ENCODE measurements around the gene DENND11. TPM values are rescaled to one million over a fixed set of nuclear protein-coding genes. Genes with fewer than 3 reads are reported as not detected.
"Not testable (repeated sequence)": the region's sequence is repeated elsewhere in the genome, so short reads cannot be mapped to it uniquely, and the experiment has no call there.

DENND11 gene
- total RNA-seq, 1 experiment from 2014 or later = 1.7 TPM

DNA sequence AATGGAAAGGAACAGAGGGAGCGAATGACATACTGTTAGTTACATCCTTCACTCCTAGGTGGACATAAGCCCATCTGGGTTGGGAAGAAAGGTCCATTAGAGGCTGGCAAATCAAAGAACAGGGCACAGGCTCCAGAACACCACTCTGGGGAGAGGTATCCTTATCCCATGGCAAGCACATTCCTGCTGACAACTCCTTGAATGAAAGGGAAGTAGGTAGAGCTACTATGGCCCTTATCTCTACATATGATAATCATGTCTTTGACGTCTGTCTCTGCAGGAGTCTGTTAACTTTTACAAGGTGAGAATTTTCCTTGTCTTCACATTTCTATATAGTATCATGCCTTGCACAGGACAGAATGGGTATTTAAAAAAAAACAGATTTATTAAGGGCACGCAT is 10.4 kb downstream of the DENND11 start:
- in situ Hi-C loops (cut with HindIII; ENCODE audit: low pct_unique_long_range_greater_than_20kb, low sequenced_read_pairs) = no loop called here

DNA sequence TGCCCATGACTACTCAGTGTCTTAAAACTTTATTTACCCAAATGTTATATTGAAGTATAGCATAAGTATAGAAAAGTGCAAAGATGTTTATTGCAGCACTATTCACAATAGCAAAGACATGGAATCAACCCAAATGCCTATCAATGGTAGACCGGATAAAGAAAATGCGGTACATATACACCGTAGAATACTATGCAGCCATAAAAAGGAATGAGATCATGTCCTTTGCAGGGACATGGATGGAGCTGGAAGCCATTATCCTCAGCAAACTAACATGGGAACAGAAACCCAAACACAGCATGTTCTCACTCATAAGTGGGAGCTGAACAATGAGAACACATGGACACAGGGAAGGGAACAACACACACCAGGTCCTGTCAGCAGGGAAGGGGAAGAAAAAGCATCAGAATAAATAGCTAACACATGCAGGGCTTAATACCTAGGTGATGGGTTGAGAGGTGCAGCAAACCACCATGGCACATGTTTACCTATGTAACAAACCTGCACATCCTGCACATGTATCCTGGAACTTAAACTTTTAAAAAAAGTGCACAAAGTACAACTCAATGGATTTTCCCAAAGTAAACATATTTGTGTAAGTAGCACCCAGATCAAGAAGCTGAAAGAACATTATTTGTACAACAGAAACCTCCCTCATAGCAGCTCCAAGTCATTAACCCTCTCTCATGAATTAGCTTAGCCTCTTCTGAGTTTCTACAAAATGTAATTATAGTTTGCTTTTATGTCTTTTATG is 12.7 kb downstream of the DENND11 start:
- in situ Hi-C loops (cut with HindIII; ENCODE audit: low pct_unique_long_range_greater_than_20kb, low sequenced_read_pairs); DNase-seq (ENCODE audit: low read depth): not testable (repeated sequence)

More for the DNA sequence above, 10.4 kb downstream of the DENND11 start:
- DNase-seq (ENCODE audit: low read depth) = no peak

DNA sequence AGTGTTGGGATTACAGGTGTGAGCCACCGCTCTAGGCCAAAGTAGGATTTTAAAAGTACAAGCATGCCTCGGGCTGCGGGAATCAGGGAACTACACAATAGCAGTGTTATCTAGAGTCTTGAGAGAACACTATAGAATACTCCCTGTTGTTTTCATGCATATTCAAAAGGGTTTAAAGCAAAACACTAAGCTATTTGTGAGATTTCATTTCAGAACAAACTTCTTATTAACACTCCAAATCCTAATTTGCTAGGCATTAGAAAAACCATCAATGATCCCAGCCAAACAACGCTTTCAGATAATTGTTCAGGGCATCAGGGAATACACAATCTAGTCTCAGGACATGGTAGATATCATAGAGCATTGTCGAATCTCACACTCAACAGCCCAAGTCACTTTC is 13.9 kb downstream of the DENND11 start:
- in situ Hi-C loops (cut with HindIII; ENCODE audit: low pct_unique_long_range_greater_than_20kb, low sequenced_read_pairs) = no loop called here
- DNase-seq (ENCODE audit: low read depth) = no peak

DNA sequence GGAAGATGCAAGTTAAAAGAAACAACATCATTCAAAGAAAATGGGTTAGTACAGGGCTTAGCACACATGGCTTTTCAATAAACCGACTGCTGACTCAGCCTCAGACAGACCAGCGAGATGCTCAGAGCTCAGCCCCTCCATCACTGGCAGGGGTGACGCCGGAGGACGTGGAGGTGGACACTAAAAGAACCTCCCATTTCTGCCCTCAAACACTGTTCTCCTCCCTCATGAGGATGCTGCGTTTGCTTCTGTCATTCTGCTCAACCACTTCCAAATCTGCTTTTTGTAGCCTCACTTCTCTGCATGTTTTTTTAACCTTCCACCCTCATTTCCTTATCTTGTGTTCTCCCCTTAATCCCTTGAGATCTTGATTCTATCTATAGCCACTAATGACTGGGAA is 15.3 kb downstream of the DENND11 start:
- in situ Hi-C loops (cut with HindIII; ENCODE audit: low pct_unique_long_range_greater_than_20kb, low sequenced_read_pairs) = no loop called here
- DNase-seq (ENCODE audit: low read depth) = no peak

DNA sequence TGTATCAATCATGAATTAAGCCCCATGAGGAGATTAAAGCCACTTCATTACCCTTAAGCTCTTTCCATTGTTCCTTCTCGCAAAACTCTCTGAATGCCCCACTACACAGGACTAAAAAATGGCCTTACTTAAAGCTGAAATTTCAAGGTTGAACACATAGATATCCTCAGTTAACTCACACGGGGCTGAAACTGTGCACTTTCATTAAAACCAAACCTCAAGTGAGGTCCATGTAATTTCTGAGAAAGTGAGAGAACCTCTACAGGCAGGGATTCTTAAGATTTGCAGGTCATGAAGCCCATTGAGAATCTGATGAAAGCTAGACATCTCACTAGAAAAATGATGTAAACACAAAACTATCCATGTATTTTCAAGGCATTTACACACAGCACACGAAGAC is 15.9 kb downstream of the DENND11 start:
- in situ Hi-C loops (cut with HindIII; ENCODE audit: low pct_unique_long_range_greater_than_20kb, low sequenced_read_pairs) = no loop called here
- no peak for DNase-seq (ENCODE audit: low read depth)

DNA sequence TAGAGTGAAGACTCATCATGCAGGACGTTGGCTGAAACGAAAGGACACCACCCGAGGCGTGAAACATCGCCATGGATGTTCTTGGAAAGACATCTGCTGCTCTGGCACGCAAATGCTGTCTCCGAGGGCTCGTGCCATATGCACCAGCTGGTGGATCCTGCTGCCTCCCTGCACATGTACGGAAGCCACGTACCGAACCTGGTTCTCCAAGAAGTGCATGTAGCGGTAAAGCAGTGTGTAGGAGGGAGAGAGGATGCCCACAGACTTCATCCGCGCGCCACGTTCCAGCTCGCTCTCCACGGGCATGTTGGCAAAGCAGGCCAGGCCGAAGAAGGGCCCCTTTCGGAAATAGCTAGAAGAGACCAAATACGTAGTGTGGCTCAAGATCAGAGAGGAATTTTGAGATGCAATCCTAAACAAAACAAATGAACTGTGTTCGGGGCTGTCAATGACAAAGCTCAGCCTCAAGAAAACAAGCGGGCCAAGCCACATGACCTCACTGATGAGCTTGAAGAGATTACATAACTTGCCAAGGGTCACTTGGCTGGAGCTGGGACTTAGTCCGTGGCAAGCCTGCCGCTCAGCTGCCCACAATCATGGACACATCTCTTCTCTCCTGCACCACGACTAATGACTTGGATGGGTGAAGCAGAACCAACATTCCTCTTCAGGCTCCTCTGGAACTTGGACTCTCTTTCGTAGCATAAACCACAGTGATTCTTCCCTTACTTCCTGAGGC is 16.5 kb downstream of the DENND11 start:
- DNase-seq (ENCODE audit: low read depth) = no peak
- in situ Hi-C loops (cut with HindIII; ENCODE audit: low pct_unique_long_range_greater_than_20kb, low sequenced_read_pairs) = no loop called here

DNA sequence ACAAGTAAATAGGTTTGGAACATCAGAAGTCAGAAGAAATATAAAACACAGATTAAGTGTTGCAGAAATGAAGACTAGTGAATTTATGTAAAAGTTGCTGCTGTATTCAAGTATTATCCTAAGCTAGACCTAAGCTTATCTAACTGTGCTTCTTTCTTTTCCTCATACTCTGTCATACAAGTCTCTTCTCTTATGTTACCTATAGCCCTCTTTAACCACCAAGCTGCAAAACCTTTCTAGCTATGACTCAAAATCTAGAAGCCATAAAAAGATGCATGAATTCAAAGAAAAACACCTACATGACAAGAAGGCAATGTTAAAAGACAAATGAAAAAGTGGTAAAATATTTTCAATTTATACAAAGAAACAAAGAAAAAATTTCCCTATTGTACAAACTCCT is 23.0 kb downstream of the DENND11 start:
- in situ Hi-C loops (cut with HindIII; ENCODE audit: low pct_unique_long_range_greater_than_20kb, low sequenced_read_pairs) = no loop called here

DNA sequence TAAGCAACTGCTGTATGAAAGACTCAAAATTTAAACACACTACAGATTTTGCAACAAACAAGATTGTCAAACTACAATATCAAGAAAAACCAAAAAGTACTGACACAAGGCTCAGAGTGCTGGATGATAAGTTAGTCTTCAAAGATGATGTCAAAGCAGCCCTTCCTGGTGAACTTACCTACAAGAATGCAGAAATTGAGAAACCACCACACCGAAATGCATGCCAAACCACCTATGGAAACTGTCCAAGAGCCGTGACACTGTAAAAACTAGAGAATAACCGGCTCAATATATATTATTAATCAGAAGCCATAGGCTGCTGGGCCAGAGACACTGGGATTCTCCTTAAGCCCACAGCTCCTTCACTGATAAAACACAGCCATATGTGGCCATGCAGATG is 25.3 kb downstream of the DENND11 start:
- in situ Hi-C loops (cut with HindIII; ENCODE audit: low pct_unique_long_range_greater_than_20kb, low sequenced_read_pairs) = no loop called here
- no peak for DNase-seq (ENCODE audit: low read depth)

More for the DNA sequence above, 23.0 kb downstream of the DENND11 start:
- no peak for DNase-seq (ENCODE audit: low read depth)

DNA sequence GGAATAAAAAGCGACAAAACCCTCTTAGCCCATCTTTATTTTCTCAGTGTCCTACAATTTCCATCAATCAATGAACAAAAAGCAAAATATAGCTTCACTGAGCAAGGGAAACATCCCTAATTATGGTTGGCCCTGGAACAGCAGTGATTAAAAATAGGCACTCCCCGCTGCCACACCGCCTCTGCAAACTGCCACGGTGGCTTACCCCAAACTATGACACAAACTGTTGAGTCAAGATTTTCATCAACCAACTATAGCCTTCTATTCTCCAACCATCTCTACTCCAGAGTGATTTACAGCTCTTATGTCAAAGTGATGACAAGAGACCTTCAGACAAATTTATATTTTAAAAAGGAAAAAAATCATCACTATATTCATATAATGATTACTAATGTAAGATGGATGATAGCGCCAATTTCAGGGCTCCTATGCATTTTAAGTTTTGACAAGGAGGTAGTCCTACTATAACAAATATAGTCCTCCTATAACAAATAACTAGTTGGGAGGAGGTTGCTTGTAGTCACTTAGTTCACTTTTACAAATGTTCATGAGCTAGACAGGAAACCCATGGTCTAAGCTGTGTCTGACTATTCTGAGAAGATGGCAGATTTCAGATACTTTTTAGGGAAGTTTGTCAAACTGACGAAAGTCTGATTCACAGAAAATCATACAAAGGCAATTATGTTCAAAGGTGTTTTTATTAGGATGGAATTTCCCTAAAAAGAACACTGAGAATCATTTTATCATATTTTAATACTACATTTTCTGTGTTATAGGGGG is 26.3 kb downstream of the DENND11 start:
- in situ Hi-C loops (cut with HindIII; ENCODE audit: low pct_unique_long_range_greater_than_20kb, low sequenced_read_pairs) = no loop called here
- DNase-seq (ENCODE audit: low read depth) = no peak

DNA sequence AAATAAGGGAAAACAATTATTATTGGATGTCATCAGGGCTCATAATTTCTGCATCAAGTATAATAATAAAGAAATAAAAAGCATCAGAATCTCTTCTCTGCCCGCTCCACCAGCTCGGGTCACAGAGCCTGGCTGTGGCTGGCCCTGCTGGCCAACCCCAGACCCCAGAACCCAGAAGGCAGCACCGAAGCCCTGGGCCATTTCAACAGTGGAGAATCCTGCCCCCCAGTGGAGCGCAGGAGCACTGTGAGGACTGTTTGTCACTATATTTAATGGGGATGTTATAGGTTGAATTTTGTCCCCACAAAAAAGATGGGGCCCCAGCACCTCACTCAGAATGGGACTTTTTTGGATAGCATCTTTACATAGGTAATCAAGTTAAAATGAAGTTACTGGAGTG is 27.3 kb downstream of the DENND11 start:
- DNase-seq (ENCODE audit: low read depth) = no peak
- in situ Hi-C loops (cut with HindIII; ENCODE audit: low pct_unique_long_range_greater_than_20kb, low sequenced_read_pairs) = no loop called here

DNA sequence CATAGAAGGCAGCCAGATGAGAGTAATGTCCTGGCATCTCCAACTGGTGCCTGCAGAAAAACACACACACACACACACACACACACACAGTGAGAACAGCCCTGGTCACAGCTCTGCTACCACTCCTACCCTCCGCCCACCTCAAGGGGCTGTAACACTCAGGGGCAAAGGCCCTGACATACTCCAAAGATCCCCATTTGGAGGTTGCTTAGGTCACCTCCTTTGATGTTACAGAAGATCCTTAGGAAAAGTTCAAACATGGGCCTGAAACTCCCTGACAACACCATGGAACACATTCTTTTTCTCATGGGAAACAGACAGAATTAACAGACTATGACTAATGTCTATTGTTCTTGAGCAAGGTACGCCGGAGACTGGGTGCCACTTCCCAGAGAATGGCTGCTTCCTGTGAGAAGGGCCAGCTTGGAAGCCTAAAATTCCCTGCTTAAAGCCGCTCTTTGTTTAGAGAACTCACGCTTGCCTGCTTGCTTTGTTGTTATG is 27.7 kb downstream of the DENND11 start:
- in situ Hi-C loops (cut with HindIII; ENCODE audit: low pct_unique_long_range_greater_than_20kb, low sequenced_read_pairs) = no loop called here
- DNase-seq (ENCODE audit: low read depth) = no peak

DNA sequence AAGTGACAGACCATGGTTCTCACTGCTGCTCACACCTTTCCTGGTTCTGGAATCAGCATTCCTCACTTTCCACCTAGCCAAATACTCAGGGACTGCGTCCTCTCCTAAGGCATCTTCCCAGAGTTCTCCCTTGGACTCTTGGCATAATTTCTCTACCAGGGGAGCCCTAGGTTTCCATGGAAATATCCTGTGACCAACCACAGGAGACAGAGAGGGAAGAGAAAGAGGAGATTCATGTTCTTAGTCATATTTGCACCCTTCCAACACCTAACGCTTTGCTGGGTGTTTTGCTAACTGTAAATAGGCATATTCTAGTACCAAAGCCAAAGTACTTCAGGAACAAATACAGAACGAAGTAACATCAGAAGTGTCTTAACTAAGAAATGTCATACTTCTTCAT is 28.6 kb downstream of the DENND11 start:
- in situ Hi-C loops (cut with HindIII; ENCODE audit: low pct_unique_long_range_greater_than_20kb, low sequenced_read_pairs) = no loop called here
- DNase-seq (ENCODE audit: low read depth) = no peak

DNA sequence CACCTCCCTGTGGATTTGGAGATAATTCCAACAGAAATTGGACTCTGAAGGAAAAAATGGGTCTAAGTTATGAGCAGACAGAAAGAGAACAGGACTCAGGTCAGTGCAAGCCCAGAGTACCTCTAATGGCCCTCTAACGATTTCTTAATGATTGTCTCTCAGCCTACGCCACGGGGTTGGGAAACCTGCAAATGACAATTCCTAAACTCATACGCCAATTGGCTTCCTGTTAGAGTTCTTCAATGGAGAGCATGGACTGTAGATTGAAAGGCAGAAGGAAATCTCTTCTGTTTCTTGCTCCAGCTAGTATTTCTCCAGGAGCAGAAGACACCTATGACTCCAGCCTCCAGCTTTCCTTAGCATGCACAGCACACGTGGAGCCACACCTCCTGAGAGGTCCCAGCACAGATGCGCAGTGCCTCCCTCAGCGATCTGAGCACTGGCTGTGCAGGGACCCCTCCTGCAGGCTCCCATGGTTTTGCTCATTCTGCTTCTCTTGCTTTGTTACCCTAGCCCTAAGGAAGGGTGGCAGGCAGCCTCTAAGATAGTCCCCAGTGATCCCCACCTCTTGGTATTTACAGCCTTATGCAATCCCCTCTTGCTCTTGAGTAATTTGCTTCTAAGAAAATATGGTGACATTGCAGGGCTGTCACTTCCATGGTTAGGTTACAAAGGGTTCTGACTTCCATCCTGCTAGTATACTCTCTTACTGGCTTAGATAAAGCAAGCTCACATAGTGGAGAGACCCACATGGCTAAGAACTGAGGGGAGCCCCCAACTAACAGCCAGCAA is 30.1 kb downstream of the DENND11 start:
- no peak for DNase-seq (ENCODE audit: low read depth)
- in situ Hi-C loops (cut with HindIII; ENCODE audit: low pct_unique_long_range_greater_than_20kb, low sequenced_read_pairs) = no loop called here

DNA sequence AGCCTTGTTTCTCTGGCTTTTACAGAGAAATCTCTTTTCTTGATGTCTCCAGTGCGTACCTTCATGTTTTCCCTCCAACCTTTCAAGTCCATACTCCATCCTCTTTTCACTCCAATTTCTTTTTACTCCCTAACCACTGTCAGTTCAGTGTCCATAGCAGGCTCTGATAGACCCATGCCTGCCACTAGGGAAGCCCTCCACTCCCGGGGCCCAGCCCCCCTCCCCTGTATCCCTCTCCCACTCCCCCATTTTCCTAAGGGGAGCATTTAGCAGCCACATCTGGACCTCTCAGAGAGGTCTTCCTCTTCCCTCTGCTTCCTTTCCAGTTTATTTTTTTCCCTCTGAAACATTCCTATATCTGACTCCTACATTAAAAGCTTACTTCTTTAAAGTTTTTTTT is 33.1 kb downstream of the DENND11 start:
- DNase-seq (ENCODE audit: low read depth) = no peak
- in situ Hi-C loops (cut with HindIII; ENCODE audit: low pct_unique_long_range_greater_than_20kb, low sequenced_read_pairs) = no loop called here

DNA sequence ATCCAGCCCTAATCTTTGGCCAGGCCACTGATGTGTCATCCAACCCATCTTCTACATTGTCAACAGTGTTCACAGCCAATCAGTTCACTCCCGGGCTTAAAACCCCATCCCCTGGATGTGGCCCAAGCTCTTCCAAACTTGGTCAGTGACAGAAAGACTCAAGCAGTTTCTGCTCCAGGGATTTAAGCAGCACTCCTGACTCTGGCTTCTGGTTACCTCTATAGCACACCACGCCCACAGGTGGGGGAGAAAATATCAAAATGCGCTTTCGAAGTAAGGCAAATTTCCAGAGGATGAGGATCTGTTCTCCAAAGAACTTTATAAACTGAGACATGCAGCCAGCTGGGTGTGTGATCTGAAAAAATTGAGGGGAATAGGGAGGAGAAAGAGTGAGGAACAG is 35.9 kb downstream of the DENND11 start:
- in situ Hi-C loops (cut with HindIII; ENCODE audit: low pct_unique_long_range_greater_than_20kb, low sequenced_read_pairs) = no loop called here
- DNase-seq (ENCODE audit: low read depth) = no peak

DNA sequence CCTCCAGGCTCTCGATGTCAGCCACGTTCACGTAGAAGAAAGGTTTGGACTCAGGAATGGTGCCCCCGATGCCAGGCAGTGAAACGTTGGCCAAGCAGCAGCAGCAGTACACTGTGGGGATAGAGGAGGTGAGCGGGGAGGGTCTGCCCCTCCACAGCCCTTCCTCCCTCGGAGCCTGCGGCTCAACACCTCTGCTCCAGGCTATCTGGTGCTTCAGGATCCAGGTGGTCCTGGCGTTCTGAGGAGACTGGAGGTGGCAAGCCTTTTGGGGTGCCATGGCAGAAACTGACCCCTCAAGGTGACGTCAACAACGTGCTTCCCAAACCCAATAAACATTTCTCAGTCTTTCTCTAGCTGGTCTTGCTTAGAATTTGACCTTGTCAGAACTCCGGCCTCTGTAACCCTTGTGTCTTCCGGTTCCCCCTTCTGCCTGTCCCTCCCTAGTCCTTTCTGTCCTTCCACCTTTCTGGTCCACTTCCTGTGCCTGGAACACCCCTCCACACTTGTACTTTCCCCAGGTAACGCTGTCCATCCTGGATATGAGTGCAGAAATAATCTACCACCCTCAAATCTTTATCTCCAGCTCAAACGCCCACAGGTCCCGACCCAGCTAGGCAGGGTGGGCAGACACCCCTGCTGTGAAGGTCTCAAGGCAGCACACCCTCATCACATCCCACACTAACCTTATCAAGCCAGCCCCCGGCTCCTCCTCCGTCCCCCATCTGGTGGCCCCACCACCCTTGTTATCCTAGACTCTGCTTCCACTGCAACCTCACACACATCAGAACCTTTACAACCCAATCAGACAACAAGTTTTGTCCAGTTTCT is 36.5 kb downstream of the DENND11 start:
- in situ Hi-C loops (cut with HindIII; ENCODE audit: low pct_unique_long_range_greater_than_20kb, low sequenced_read_pairs) = no loop called here
- DNase-seq (ENCODE audit: low read depth) = no peak

DNA sequence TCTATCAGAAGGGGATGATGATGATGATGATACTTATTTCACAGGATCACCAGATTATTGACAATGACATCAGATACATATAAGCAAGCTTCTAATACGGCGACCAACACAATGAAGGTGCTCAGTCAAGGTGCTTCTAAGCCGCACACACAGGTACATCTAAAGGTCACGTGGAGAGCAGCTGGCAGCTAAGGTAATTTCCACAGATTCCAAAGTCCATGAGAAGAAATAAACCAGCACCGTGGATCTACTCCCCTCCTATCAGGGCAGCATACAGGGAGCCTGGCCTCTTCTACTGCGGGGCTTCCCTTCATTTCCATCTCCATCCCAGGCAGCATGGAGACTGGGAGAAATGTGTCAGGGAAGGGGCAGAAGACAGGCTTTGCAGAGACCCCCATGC is 37.5 kb downstream of the DENND11 start:
- in situ Hi-C loops (cut with HindIII; ENCODE audit: low pct_unique_long_range_greater_than_20kb, low sequenced_read_pairs) = no loop called here
- no peak for DNase-seq (ENCODE audit: low read depth)

Measured in Caki2 (cell line).